ENCODE data around the gene PHACTR3.

The PHACTR3 gene

DNA sequence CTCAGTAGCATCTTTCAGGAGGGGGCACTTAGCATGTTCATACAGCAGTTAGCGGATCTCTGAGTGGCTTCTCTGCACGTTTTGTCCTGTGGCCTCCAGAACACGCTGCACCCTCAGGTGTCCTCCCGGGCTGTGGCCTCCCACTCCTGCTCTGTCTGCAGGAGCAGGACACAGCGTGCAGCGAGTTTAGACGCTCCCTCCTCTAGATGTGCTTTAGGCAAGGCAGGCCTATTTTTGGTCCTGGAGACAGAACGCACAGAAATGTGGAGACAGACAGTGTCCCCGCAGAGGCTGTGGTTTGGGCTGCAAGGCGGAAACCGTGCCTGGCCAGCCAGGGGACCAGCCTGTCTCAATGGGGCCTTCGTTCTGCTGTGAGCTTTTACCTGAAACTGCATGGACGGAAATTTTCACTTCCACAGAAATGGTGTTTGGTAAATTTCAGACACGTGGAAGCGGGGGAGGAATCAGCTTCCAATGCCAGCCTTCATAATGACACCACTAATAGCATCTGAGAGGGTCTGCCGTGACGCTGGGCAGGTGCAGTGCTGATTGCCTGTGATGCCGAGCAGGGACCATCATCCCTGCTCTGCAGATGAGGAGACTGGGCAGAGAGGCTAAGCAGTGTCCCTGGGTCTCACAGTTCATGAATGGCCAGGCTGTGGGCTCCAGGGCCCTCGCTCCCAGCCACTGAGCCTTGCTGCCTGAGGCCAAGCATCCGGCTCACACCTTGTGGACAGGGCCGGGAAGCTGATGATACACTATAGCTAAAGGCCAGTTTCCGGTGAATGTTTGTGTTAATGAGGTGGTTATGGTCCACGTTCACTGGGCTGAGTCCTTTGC is 208.2 kb downstream of the PHACTR3 start:
- Histone ChIP-seq H3K36me3 (ENCODE audit: control insufficient read depth, insufficient read depth, low read length) (no peaks in the 10 kb centered on the region), H3K4me3 (ENCODE audit: low read depth, low read length) (no peak overlapping the region), H3K27ac (no peak overlapping the region), H3K4me2 (ENCODE audit: low read length) (no peak overlapping the region), H3K4me1 (no peaks in the 10 kb centered on the region), H3K79me2 (no peaks in the 10 kb centered on the region), H3K27me3 (ENCODE audit: control insufficient read depth, insufficient read depth, low read length) (no peaks in the 10 kb centered on the region), H2AFZ (no peak overlapping the region), H3K9me3 (ENCODE audit: control insufficient read depth, low read length) (no peaks in the 10 kb centered on the region), H3K9ac (no peak overlapping the region)
- TF ChIP-seq, protein P1, sequence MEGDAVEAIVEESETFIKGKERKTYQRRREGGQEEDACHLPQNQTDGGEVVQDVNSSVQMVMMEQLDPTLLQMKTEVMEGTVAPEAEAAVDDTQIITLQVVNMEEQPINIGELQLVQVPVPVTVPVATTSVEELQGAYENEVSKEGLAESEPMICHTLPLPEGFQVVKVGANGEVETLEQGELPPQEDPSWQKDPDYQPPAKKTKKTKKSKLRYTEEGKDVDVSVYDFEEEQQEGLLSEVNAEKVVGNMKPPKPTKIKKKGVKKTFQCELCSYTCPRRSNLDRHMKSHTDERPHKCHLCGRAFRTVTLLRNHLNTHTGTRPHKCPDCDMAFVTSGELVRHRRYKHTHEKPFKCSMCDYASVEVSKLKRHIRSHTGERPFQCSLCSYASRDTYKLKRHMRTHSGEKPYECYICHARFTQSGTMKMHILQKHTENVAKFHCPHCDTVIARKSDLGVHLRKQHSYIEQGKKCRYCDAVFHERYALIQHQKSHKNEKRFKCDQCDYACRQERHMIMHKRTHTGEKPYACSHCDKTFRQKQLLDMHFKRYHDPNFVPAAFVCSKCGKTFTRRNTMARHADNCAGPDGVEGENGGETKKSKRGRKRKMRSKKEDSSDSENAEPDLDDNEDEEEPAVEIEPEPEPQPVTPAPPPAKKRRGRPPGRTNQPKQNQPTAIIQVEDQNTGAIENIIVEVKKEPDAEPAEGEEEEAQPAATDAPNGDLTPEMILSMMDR (IDR thresholded peaks at IDR 0.05): no peak

DNA sequence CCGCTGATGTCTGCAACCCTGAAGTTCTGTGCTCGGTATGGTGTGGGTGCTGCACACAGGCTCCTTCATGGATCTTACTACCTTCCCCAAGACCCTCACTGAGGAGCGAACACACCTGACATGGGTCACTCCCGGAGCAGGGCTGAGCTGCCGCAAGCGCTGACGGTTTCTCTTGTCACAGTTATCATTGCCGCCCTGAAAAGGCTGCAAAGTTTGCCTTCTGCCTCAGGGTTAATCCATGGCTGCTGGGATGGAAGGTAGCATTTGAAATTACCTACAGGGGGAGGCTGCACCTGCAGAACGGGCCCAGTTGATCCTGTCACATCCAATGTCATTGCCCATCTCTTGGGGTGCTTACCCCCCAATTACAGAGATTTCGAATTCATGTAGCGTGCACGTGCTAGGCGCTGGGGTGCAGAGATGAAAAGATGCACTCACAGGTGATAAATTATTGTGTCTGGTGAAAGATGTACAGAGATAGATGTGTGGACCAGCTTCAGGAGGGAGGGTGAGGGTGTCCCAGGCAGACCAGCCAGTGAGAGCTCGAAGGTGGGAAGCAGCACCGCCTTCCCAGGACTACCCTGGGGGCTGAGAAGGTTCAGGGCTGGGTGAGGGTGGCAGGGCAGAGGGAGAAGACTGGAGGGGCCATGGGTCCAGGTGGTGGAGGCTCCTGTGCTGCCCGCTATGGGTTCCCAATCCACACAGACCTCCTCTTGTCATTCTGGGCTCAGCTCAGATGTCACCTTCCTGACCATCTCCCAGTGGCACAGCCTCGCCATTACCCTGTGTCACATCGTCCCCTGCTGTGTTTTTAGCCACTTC is 209.0 kb downstream of the PHACTR3 start:
- H3K9ac ChIP-seq: no peak overlapping the region
- no peak overlapping the region for H3K4me3 ChIP-seq (ENCODE audit: low read depth, low read length)
- H3K79me2 ChIP-seq: no peaks in the 10 kb centered on the region
- H3K27ac ChIP-seq: no peak overlapping the region
- no peaks in the 10 kb centered on the region for H3K36me3 ChIP-seq (ENCODE audit: control insufficient read depth, insufficient read depth, low read length)
- TF ChIP-seq, protein P1 (IDR thresholded peaks at IDR 0.05): no peak
- no peaks in the 10 kb centered on the region for H3K4me1 ChIP-seq
- H2AFZ ChIP-seq: no peak overlapping the region
- H3K27me3 ChIP-seq (ENCODE audit: control insufficient read depth, insufficient read depth, low read length): no peaks in the 10 kb centered on the region
- no peaks in the 10 kb centered on the region for H3K9me3 ChIP-seq (ENCODE audit: control insufficient read depth, low read length)
- no peak overlapping the region for H3K4me2 ChIP-seq (ENCODE audit: low read length)

DNA sequence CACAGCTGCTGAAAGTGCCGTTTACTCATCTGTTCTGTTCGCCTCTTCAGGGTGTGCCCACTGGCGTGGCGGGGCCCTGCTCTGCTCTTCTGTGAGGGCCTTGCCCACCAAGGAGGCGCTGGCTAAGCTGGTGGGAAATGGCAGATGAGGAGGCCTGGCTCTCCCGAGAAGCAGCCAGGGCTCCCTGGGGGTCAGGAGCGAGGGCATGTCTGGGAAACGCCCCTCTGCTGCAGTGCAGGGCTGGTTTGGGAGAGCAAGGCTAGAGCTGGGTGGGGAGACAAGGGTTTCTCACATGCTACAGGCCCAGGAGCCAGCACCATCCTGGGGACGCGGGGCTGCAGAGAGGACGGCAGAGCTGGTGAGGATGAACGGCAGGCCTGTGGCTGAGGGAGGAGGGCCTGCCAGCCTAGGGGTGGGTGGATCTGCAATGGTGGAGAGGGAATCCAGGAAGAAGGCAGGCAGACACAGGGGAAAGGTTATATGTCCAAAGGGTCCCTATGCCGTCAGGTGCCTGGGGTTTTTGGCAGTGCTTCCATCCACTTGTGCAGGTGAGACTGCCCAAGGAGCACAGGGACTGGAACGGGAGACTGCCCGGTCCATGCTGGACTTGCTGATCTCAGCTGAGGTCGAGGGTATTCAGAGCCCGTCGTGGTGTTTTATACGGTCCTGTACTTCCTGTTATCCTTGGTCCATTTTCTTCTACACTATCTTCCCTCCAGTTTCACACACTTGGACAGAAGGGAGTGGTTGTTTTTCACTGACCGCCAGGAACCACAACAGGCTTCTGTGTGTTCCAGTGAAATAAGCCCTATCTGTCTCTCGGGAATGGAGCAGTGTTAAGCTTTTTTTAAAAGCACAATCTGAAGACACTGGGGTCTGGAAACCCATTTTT is 209.9 kb downstream of the PHACTR3 start:
- Histone ChIP-seq H3K9me3 (ENCODE audit: control insufficient read depth, low read length) (no peaks in the 10 kb centered on the region), H3K4me3 (ENCODE audit: low read depth, low read length) (no peak overlapping the region), H3K27me3 (ENCODE audit: control insufficient read depth, insufficient read depth, low read length) (no peaks in the 10 kb centered on the region), H3K27ac (no peak overlapping the region), H3K9ac (no peak overlapping the region), H3K36me3 (ENCODE audit: control insufficient read depth, insufficient read depth, low read length) (no peaks in the 10 kb centered on the region), H3K4me1 (no peaks in the 10 kb centered on the region), H3K4me2 (ENCODE audit: low read length) (no peak overlapping the region), H2AFZ (no peak overlapping the region), H3K79me2 (no peaks in the 10 kb centered on the region)
- TF ChIP-seq, protein P1 (IDR thresholded peaks at IDR 0.05): no peak

GRCh38 chr20:59814840-59815340 is 210.6 kb downstream of the PHACTR3 start:
- H3K27ac ChIP-seq: no peak overlapping the region
- H3K9me3 ChIP-seq (ENCODE audit: control insufficient read depth, low read length): no peaks in the 10 kb centered on the region
- TF ChIP-seq, protein P1 (IDR thresholded peaks at IDR 0.05): no peak

More at GRCh38 chr20:59814840-59815340, 210.6 kb downstream of the PHACTR3 start:
- Histone ChIP-seq H3K36me3 (ENCODE audit: control insufficient read depth, insufficient read depth, low read length) (no peaks in the 10 kb centered on the region), H3K79me2 (no peaks in the 10 kb centered on the region), H3K4me2 (ENCODE audit: low read length) (no peak overlapping the region), H3K4me3 (ENCODE audit: low read depth, low read length) (no peak overlapping the region), H3K4me1 (no peaks in the 10 kb centered on the region), H3K27me3 (ENCODE audit: control insufficient read depth, insufficient read depth, low read length) (no peaks in the 10 kb centered on the region), H2AFZ (no peak overlapping the region), H3K9ac (no peak overlapping the region)

Data from parathyroid adenoma (tissue), 2 donors.